Gastroesophageal sphincter (tissue), 4 donors: ENCODE results near the gene MAP7. TPM values are rescaled to one million over a fixed set of nuclear protein-coding genes. Genes with fewer than 3 reads are reported as not detected.

Source experiments
- ATAC-seq: fragments of 150-250 bp; one replicate; pipeline ENCODE4 v1.9.1; 2016; ENCODE audit warnings: mild to moderate bottlenecking, moderate library complexity
- H3K27ac ChIP-seq, 4 donors: fragments of 200-600 bp; sonication (generic) in 3 of 4; 1 replicate in 3 of 4; 2 replicates in 1 of 4; pipeline ENCODE4 v1.5.1; 2016 to 2019
- H3K27me3 ChIP-seq: fragments of 200-600 bp; sonication (generic); one replicate; pipeline ENCODE4 v1.5.1; 2019
- H3K36me3 ChIP-seq, 2 donors: fragments of 200-600 bp; sonication (generic); one replicate each; pipeline ENCODE4 v1.5.1; 2019; ENCODE audit warnings: control low read depth in 1 of 2
- H3K4me1 ChIP-seq, 3 donors: fragments of 200-600 bp; sonication (generic); 1 replicate in 2 of 3; 2 replicates in 1 of 3; pipeline ENCODE4 v1.5.1; 2016 to 2019; ENCODE audit warnings: control low read depth in 2 of 3
- H3K4me3 ChIP-seq, 2 donors: fragments of 200-600 bp; sonication (generic); one replicate each; pipeline ENCODE4 v1.5.1; 2019; ENCODE audit warnings: mild to moderate bottlenecking in 1 of 2, moderate library complexity in 1 of 2
- H3K9me3 ChIP-seq, 3 donors: fragments of 200-600 bp; sonication (generic); one replicate each; pipeline ENCODE4 v1.5.1; 2017 to 2019; ENCODE audit warnings: control low read depth in 2 of 3
- CTCF ChIP-seq, 4 experiments: fragments of 200-600 bp in 2 of 4; fragments of 450-650 bp in 2 of 4; sonication (generic) in 1 of 4; IDR thresholded peaks; one replicate each; pipeline ENCODE4 v1.5.1; 2017 to 2019; ENCODE audit warnings: antibody characterized with exemption in 4 of 4, mild to moderate bottlenecking in 2 of 4, moderate library complexity in 2 of 4
- EP300 ChIP-seq: sonication (generic); formaldehyde crosslinking; IDR thresholded peaks from one replicate; pipeline ENCODE4 v1.6.1; 2017; ENCODE audit warnings: antibody characterized with exemption, mild to moderate bottlenecking
- POLR2A ChIP-seq, 2 donors: fragments of 450-650 bp; IDR thresholded peaks; one replicate each; pipeline ENCODE4 v1.6.1; 2017; ENCODE audit warnings: antibody characterized with exemption in 2 of 2, mild to moderate bottlenecking in 2 of 2, moderate library complexity in 1 of 2
- POLR2AphosphoS5 ChIP-seq: sonication (generic); formaldehyde crosslinking; IDR thresholded peaks from one replicate; pipeline ENCODE4 v1.6.1; 2017; ENCODE audit warnings: antibody characterized with exemption
- WGBS, 2 donors: methylation state at CpG; one replicate each; pipeline ENCODE4 v1.1.5; 2018; ENCODE audit warnings: low coverage in 1 of 2; 5-methylcytosine and 5-hydroxymethylcytosine counted together
- total RNA-seq, 4 donors: library from RNA; depleted of rRNA; stranded (reverse); fragments of >200 nt; gene quantifications; one replicate each; pipeline ENCODE4 v1.1.0, GENCODE V29; 2016

MAP7 gene
- total RNA-seq, 4 donors from 2014 or later, result 1.1 to 6.7 (median 4.3) TPM

GRCh38 chr6:136471372-136471771 lies 78.8 kb downstream of the MAP7 start:
- ATAC-seq, result no peak
- 41 to 44% methylated on average over 5 of the region's 5 CpGs for WGBS, 2 donors
- Histone ChIP-seq H3K9me3 (no peaks in the 10 kb centered on the region), H3K27me3 (no peaks in the 10 kb centered on the region), H3K4me3 (no peak overlapping the region), H3K4me1 (no peaks in the 10 kb centered on the region), H3K27ac (no peak overlapping the region), H3K36me3 (no peaks in the 10 kb centered on the region)
- TF ChIP-seq POLR2A (IDR thresholded peaks at IDR 0.05) (no peak), EP300 (no peak), POLR2AphosphoS5 (no peak), CTCF (IDR thresholded peaks at IDR 0.05) (no peak)

- Histone ChIP-seq H3K27me3 (no peaks in the 10 kb centered on the region), H3K4me3 (no peak overlapping the region), H3K27ac (no peak overlapping the region), H3K9me3 (no peaks in the 10 kb centered on the region), H3K36me3 (no peaks in the 10 kb centered on the region), H3K4me1 (no peaks in the 10 kb centered on the region)
- no peak for TF ChIP-seq POLR2AphosphoS5
- no peak for TF ChIP-seq EP300
- no peak for TF ChIP-seq CTCF (IDR thresholded peaks at IDR 0.05)
- TF ChIP-seq POLR2A (IDR thresholded peaks at IDR 0.05), result no peak
- WGBS, 2 donors, result 71 to 89% methylated on average over 5 of the region's 5 CpGs
- no peak for ATAC-seq
Observed at GRCh38 chr6:136470044-136470443, 80.2 kb downstream of the MAP7 start.

- TF ChIP-seq POLR2AphosphoS5 (no peak), POLR2A (IDR thresholded peaks at IDR 0.05) (no peak), CTCF (IDR thresholded peaks at IDR 0.05) (no peak), EP300 (no peak)
- H3K27me3 ChIP-seq, result no peaks in the 10 kb centered on the region
- no peaks in the 10 kb centered on the region for H3K9me3 ChIP-seq
- no peaks in the 10 kb centered on the region for H3K36me3 ChIP-seq
- H3K4me3 ChIP-seq, result no peak overlapping the region
- ATAC-seq, result no peak
- no peak overlapping the region for H3K27ac ChIP-seq
- H3K4me1 ChIP-seq, result no peaks in the 10 kb centered on the region
- 75 to 90% methylated on average over 1 to 2 of the region's 2 CpGs for whole genome bisulfite sequencing, 2 donors
Observed at GRCh38 chr6:136469154-136469553, 81.1 kb downstream of the MAP7 start.

GRCh38 chr6:136468711-136469110 lies 81.5 kb downstream of the MAP7 start:
- H3K9me3 ChIP-seq, result no peaks in the 10 kb centered on the region
- H3K27me3 ChIP-seq, result no peaks in the 10 kb centered on the region
- 73 to 95% methylated on average over 2 to 3 of the region's 3 CpGs for WGBS, 2 donors
- H3K4me1 ChIP-seq, result no peaks in the 10 kb centered on the region
- no peak overlapping the region for H3K4me3 ChIP-seq
- H3K27ac ChIP-seq, result no peak overlapping the region
- TF ChIP-seq POLR2AphosphoS5, result no peak
- no peak for TF ChIP-seq EP300
- no peak for TF ChIP-seq POLR2A (IDR thresholded peaks at IDR 0.05)
- TF ChIP-seq CTCF (IDR thresholded peaks at IDR 0.05), result no peak
- ATAC-seq, result no peak
- no peaks in the 10 kb centered on the region for H3K36me3 ChIP-seq

GRCh38 chr6:136467186-136467585 lies 83.0 kb downstream of the MAP7 start:
- Histone ChIP-seq H3K36me3 (no peaks in the 10 kb centered on the region), H3K9me3 (no peaks in the 10 kb centered on the region), H3K27me3 (no peaks in the 10 kb centered on the region), H3K27ac (no peak overlapping the region), H3K4me1 (no peaks in the 10 kb centered on the region), H3K4me3 (no peak overlapping the region)
- 25 to 31% methylated on average over 1 of the region's 1 CpG for WGBS, 2 donors
- no peak for ATAC-seq
- TF ChIP-seq CTCF (IDR thresholded peaks at IDR 0.05), result no peak
- no peak for TF ChIP-seq EP300
- TF ChIP-seq POLR2AphosphoS5, result no peak
- TF ChIP-seq POLR2A (IDR thresholded peaks at IDR 0.05), result no peak
